K562 (cell line): ENCODE data around the gene BLTP2. TPM values are rescaled to one million over a fixed set of nuclear protein-coding genes. Genes with fewer than 3 reads are reported as not detected.

Experiments used
- ATF3 ChIP-seq, 2 experiments: fragments of 450-650 bp in 1 of 2; sonication (generic) in 1 of 2; formaldehyde crosslinking in 1 of 2; IDR thresholded peaks in 1 of 2; conservative IDR thresholded peaks in 1 of 2; 2 replicates each; pipeline versions ENCODE4 v1.6.1 to v1.8.1; 2016 to 2023; ENCODE audit warnings: mild to moderate bottlenecking in 2 of 2, moderate library complexity in 2 of 2, inconsistent platforms in 1 of 2, missing genetic modification reagents in 1 of 2
- CREB1 ChIP-seq, 2 experiments: sonication (generic) in 1 of 2; formaldehyde crosslinking in 1 of 2; IDR thresholded peaks; 2 replicates each; pipeline versions ENCODE4 v1.6.1 to v1.8.0; 2012 to 2022; ENCODE audit warnings: inconsistent platforms in 1 of 2, mild to moderate bottlenecking in 1 of 2, missing genetic modification reagents in 1 of 2, moderate library complexity in 1 of 2
- ESRRA ChIP-seq: fragments of 450-650 bp; IDR thresholded peaks from 2 replicates; pipeline ENCODE4 v1.6.1; 2014; ENCODE audit warnings: low read depth, mild to moderate bottlenecking, moderate library complexity, borderline replicate concordance
- HMGN3 ChIP-seq: IDR thresholded peaks from 2 replicates; pipeline ENCODE4 v1.6.1; 2011; ENCODE audit warnings: borderline replicate concordance, low read depth, mild to moderate bottlenecking, mixed read lengths, low read length; ENCODE audit not compliant: insufficient read length; ENCODE audit errors: extremely low read depth
- HNRNPH1 ChIP-seq: fragments of 200-400 bp; formaldehyde crosslinking; optimal IDR thresholded peaks from 2 replicates; pipeline ENCODE3; 2017; ENCODE audit warnings: low read depth, mild to moderate bottlenecking, low read length, moderate library complexity
- JUND ChIP-seq, 2 experiments: IDR thresholded peaks; 2 replicates in 1 of 2; 3 replicates in 1 of 2; pipeline ENCODE4 v1.6.1; 2011; ENCODE audit warnings: borderline replicate concordance in 2 of 2, low read depth in 2 of 2, low read length in 2 of 2, improper control_type of control experiment in 1 of 2, missing biosample characterization in 1 of 2, missing genetic modification characterization in 1 of 2, missing genetic modification reagents in 1 of 2
- KAT8 ChIP-seq: fragments of 450-650 bp; IDR thresholded peaks from 2 replicates; pipeline ENCODE4 v1.6.1; 2016; ENCODE audit warnings: low read depth, mild to moderate bottlenecking
- KDM2B ChIP-seq: fragments of 250-450 bp; sonication (Bioruptor Pico); IDR thresholded peaks from 2 replicates; pipeline ENCODE4 v1.8.0; 2021; ENCODE audit warnings: mild to moderate bottlenecking, moderate library complexity
- KDM5B ChIP-seq: fragments of 200-600 bp; sonication (generic); IDR thresholded peaks from 2 replicates; pipeline ENCODE4 v1.6.1; 2012; ENCODE audit warnings: low read depth, mild to moderate bottlenecking, moderate library complexity, low read length, control low read depth, inconsistent platforms; ENCODE audit not compliant: insufficient replicate concordance
- MBD2 ChIP-seq: sonication (generic); IDR thresholded peaks from 2 replicates; pipeline ENCODE4 v1.6.1; 2016; ENCODE audit warnings: low read depth, borderline replicate concordance
- SMARCC2 ChIP-seq: fragments of 450-650 bp; IDR thresholded peaks from 2 replicates; pipeline ENCODE4 v1.6.1; 2017; ENCODE audit warnings: antibody characterized with exemption, moderate library complexity, mild to moderate bottlenecking, low read depth
- UBTF ChIP-seq, 2 experiments: IDR thresholded peaks; 2 replicates each; pipeline ENCODE4 v1.6.1; 2012; ENCODE audit warnings: improper control_type of control experiment in 2 of 2, low read depth in 2 of 2, low read length in 2 of 2, borderline replicate concordance in 1 of 2
- ZNF384 ChIP-seq: IDR thresholded peaks from 2 replicates; pipeline ENCODE4 v1.6.1; 2012; ENCODE audit warnings: low read depth, low read length, improper control_type of control experiment
- ZNF644 ChIP-seq: fragments of 200-800 bp; sonication (Bioruptor generic); IDR thresholded peaks from 2 replicates; pipeline ENCODE4 v1.6.1; 2016; ENCODE audit warnings: low read depth, missing genetic modification characterization, missing compliant biosample characterization
- polyA plus RNA-seq, 8 experiments: library from polyadenylated mRNA; depleted of rRNA in 4 of 8; stranded (reverse) in 5 of 8; unstranded in 3 of 8; fragments of >200 nt; fragmentation: Nextera tagmentation in 2 of 8; fragmentation: Illumina TruSeq in 1 of 8; extraction: Ambion mirVana in 2 of 8; extraction: Trizol in 1 of 8; gene quantifications; 2 replicates each; pipeline versions ENCODE4 v1.2.1 to v1.2.3, GENCODE V29; 2011 to 2014; ENCODE audit warnings: inconsistent platforms in 1 of 8, missing spikeins in 1 of 8
- total RNA-seq, 7 experiments: library from RNA; depleted of rRNA in 6 of 7; stranded (reverse); fragments of >200 nt in 6 of 7; fragmentation: Illumina TruSeq in 2 of 7; extraction: Trizol in 2 of 7; gene quantifications; 2 replicates each; pipeline versions ENCODE4 v1.2.1 to v1.2.3, GENCODE V29; 2011 to 2021; ENCODE audit warnings: low replicate concordance in 1 of 7

BLTP2 gene
- total and polyA plus RNA-seq, 9 of the 15 experiments (the other 6 are each of a cell fraction or from before 2014, with no cell fraction given) = 14.7 to 174 (median 103) TPM

GRCh38 chr17:28644787-28645575, at the start of gene BLTP2 (continued):
- TF ChIP-seq ATF3 (IDR thresholded peaks at IDR 0.05) = no peak
- peak; percentile 29; the same call in 1 of the 2 replicates for TF ChIP-seq ATF3 (CRISPR knock-in tag; conservative IDR thresholded peaks at IDR 0.05)
- TF ChIP-seq ZNF644 = no peak
- peak; percentile 67 for TF ChIP-seq KDM5B
- no peak for TF ChIP-seq KAT8
- peak; percentile 81 for TF ChIP-seq ESRRA
- TF ChIP-seq SMARCC2 = 0 out of 2 replicates have a peak, but pooled peaks have one; percentile 19
- TF ChIP-seq CREB1 (IDR thresholded peaks at IDR 0.05) = peak; percentile 89
- TF ChIP-seq CREB1 (CRISPR knock-in tag; IDR thresholded peaks at IDR 0.05) = peak; percentile 91
- TF ChIP-seq KDM2B (CRISPR knock-in tag) = 0 out of 2 replicates have a peak, but pooled peaks have one; percentile 37
- TF ChIP-seq ZNF384 = peak; percentile 36; the same call in 1 of the 2 replicates
- TF ChIP-seq UBTF (IDR thresholded peaks at IDR 0.05; ENCODE audit: borderline replicate concordance in 1 of 2, low read depth in 2 of 2, low read length in 2 of 2) = peak; percentile 69 to 89; a peak in 3 of 4 replicates
- peak; percentile 61; the same call in 1 of the 2 replicates for TF ChIP-seq MBD2
- no peak for TF ChIP-seq HNRNPH1
- peak; percentile 91 for TF ChIP-seq HMGN3
- TF ChIP-seq JUND (IDR thresholded peaks at IDR 0.05; ENCODE audit: borderline replicate concordance, low read depth, low read length) = peak; percentile 64
- TF ChIP-seq JUND (tag; IDR thresholded peaks at IDR 0.05; ENCODE audit: borderline replicate concordance, low read depth, low read length) = peak; percentile 9; the same call in 1 of the 3 replicates
